Large intestine (tissue), 3 donors: ENCODE data around the gene CARD6. TPM values are rescaled to one million over a fixed set of nuclear protein-coding genes. Genes with fewer than 3 reads are reported as not detected.

Source experiments
- DNase-seq, 2 donors: peaks; one replicate each; pipeline versions ENCODE4 v3.0.0 to v3.0.0-alpha.2; 2013
- H3K27ac ChIP-seq: one replicate; pipeline ENCODE4 v1.5.1; 2013; ENCODE audit warnings: low read length
- H3K27me3 ChIP-seq: 2 replicates; pipeline ENCODE4 v1.6.1; 2013; ENCODE audit warnings: low read length; ENCODE audit not compliant: control insufficient read depth, insufficient read depth
- H3K36me3 ChIP-seq: 2 replicates; pipeline ENCODE4 v1.6.1; 2013; ENCODE audit warnings: low read length; ENCODE audit not compliant: control insufficient read depth, insufficient read depth
- H3K4me1 ChIP-seq: one replicate; pipeline ENCODE4 v1.6.1; 2013; ENCODE audit warnings: low read length; ENCODE audit not compliant: control insufficient read depth, insufficient read depth
- H3K4me3 ChIP-seq: one replicate; pipeline ENCODE4 v1.5.1; 2013; ENCODE audit warnings: low read length
- H3K9me3 ChIP-seq: one replicate; pipeline ENCODE4 v1.6.1; 2013; ENCODE audit warnings: mild to moderate bottlenecking, low read depth, low read length, moderate library complexity; ENCODE audit not compliant: control insufficient read depth
- WGBS: methylation state at CpG from one replicate; pipeline ENCODE4 v1.1.5; 2013; ENCODE audit warnings: low lambda C conversion rate; ENCODE audit not compliant: insufficient coverage; 5-methylcytosine and 5-hydroxymethylcytosine counted together
- polyA plus RNA-seq: library from polyadenylated mRNA; unstranded; fragments of 120-200 nt; gene quantifications from one replicate; pipeline ENCODE4 v1.2.1, GENCODE V29; 2013

The CARD6 gene
- polyA plus RNA-seq, 1 donor = 3.4 TPM

GRCh38 chr5:40828690-40829661, 12.2 kb upstream of the CARD6 start:
- no peak for DNase-seq
- no peak overlapping the region for H3K4me3 ChIP-seq
- no peak overlapping the region for H3K27ac ChIP-seq
- H3K36me3 ChIP-seq = peaks cover 75% of the 10 kb centered on the region
- 100% methylated on average over 1 of the region's 3 CpGs for WGBS
- H3K27me3 ChIP-seq = no peaks in the 10 kb centered on the region
- H3K9me3 ChIP-seq = no peaks in the 10 kb centered on the region
- peaks cover 2% of the 10 kb centered on the region for H3K4me1 ChIP-seq

GRCh38 chr5:40829748-40830533, 11.2 kb upstream of the CARD6 start:
- no peak overlapping the region for H3K27ac ChIP-seq
- no peak for DNase-seq
- no peak overlapping the region for H3K4me3 ChIP-seq
- no peaks in the 10 kb centered on the region for H3K9me3 ChIP-seq
- WGBS = no CpG with 5 or more reads among the region's 13 CpGs
- H3K36me3 ChIP-seq = peaks cover 77% of the 10 kb centered on the region
- H3K4me1 ChIP-seq = peaks cover 2% of the 10 kb centered on the region
- no peaks in the 10 kb centered on the region for H3K27me3 ChIP-seq

GRCh38 chr5:40831346-40832210, 9.6 kb upstream of the CARD6 start:
- no peaks in the 10 kb centered on the region for H3K9me3 ChIP-seq
- H3K4me1 ChIP-seq = peaks cover 2% of the 10 kb centered on the region
- no peak overlapping the region for H3K4me3 ChIP-seq
- H3K27me3 ChIP-seq = no peaks in the 10 kb centered on the region
- no peak overlapping the region for H3K27ac ChIP-seq
- peaks cover 74% of the 10 kb centered on the region for H3K36me3 ChIP-seq
- DNase-seq = no peak
- no CpG with 5 or more reads among the region's 4 CpGs for WGBS

- Histone ChIP-seq H3K36me3 (peaks cover 66% of the 10 kb centered on the region), H3K27me3 (no peaks in the 10 kb centered on the region), H3K4me3 (no peak overlapping the region), H3K9me3 (no peaks in the 10 kb centered on the region), H3K27ac (no peak overlapping the region), H3K4me1 (peaks cover 2% of the 10 kb centered on the region)
- WGBS = 72% methylated on average over 3 of the region's 4 CpGs
- DNase-seq = no peak
These were observed 8.8 kb upstream of the CARD6 start for GRCh38 chr5:40832345-40832744.

- Histone ChIP-seq H3K27ac (peak overlapping the region; percentile 99), H3K9me3 (no peaks in the 10 kb centered on the region), H3K4me1 (peaks cover 2% of the 10 kb centered on the region), H3K27me3 (no peaks in the 10 kb centered on the region), H3K36me3 (peaks cover 53% of the 10 kb centered on the region), H3K4me3 (peak overlapping the region; percentile 82)
- DNase-seq = no peak
- WGBS = no CpG with 5 or more reads among the region's 13 CpGs
These were observed 7.4 kb upstream of the CARD6 start for GRCh38 chr5:40833712-40834229.

- Histone ChIP-seq H3K4me1 (peaks cover 2% of the 10 kb centered on the region), H3K27ac (peak overlapping the region; percentile 99), H3K36me3 (peaks cover 47% of the 10 kb centered on the region), H3K4me3 (peak overlapping the region; percentile 82), H3K27me3 (no peaks in the 10 kb centered on the region), H3K9me3 (no peaks in the 10 kb centered on the region)
- DNase-seq = peak; percentile 21 to 67
- no CpG with 5 or more reads among the region's 21 CpGs for WGBS
These were observed 6.7 kb upstream of the CARD6 start for GRCh38 chr5:40834391-40834848.

GRCh38 chr5:40834849-40835787, 6.0 kb upstream of the CARD6 start, which contains the start of gene RPL37:
Gene RPL37 (minus strand): TSS chr5:40835222. CDS start chr5:40835185, 37 bp downstream.
- no CpG with 5 or more reads among the region's 61 CpGs for WGBS
- H3K4me1 ChIP-seq = peaks cover 2% of the 10 kb centered on the region
- no peaks in the 10 kb centered on the region for H3K27me3 ChIP-seq
- H3K36me3 ChIP-seq = peaks cover 40% of the 10 kb centered on the region
- H3K4me3 ChIP-seq = peak within 1 kb of the TSS; percentile 82
- peak; percentile 97 to 98 for DNase-seq
- no peaks in the 10 kb centered on the region for H3K9me3 ChIP-seq
- H3K27ac ChIP-seq = peak within 1 kb of the TSS; percentile 99

GRCh38 chr5:40838086-40838485, 3.1 kb upstream of the CARD6 start:
- WGBS = no CpG with 5 or more reads among the region's 6 CpGs
- no peak for DNase-seq
- H3K4me1 ChIP-seq = no peaks in the 10 kb centered on the region
- H3K27ac ChIP-seq = no peak overlapping the region
- H3K4me3 ChIP-seq = no peak overlapping the region
- peaks cover 11% of the 10 kb centered on the region for H3K36me3 ChIP-seq
- no peaks in the 10 kb centered on the region for H3K9me3 ChIP-seq
- no peaks in the 10 kb centered on the region for H3K27me3 ChIP-seq

GRCh38 chr5:40842351-40842750, 1.2 kb downstream of the CARD6 start:
- H3K27me3 ChIP-seq = no peaks in the 10 kb centered on the region
- no peak overlapping the region for H3K4me3 ChIP-seq
- no peak for DNase-seq
- H3K36me3 ChIP-seq = no peaks in the 10 kb centered on the region
- H3K9me3 ChIP-seq = no peaks in the 10 kb centered on the region
- no peak overlapping the region for H3K27ac ChIP-seq
- H3K4me1 ChIP-seq = no peaks in the 10 kb centered on the region
- WGBS = 57% methylated on average over 1 of the region's 2 CpGs
